RWPE2 (cell line): Measurements from ENCODE around the gene KCNJ5.

Experiments used
- ATAC-seq: fragments of 200-7000 bp; cut with Tn5 transposase; 3 replicates; pipeline ENCODE4 v1.9.1; 2021; ENCODE audit warnings: low read depth
- DNase-seq: peaks from one replicate; pipeline ENCODE4 v3.0.0-alpha.2; 2020; ENCODE audit warnings: low spot score
- H3K27ac ChIP-seq: fragments of 450-650 bp; 2 replicates; pipeline ENCODE4 v1.5.1; 2017; ENCODE audit warnings: mild to moderate bottlenecking; ENCODE audit not compliant: poor library complexity, severe bottlenecking
- H3K27me3 ChIP-seq: fragments of 250-450 bp; sonication (Bioruptor Pico); 2 replicates; pipeline ENCODE4 v1.5.1; 2021; ENCODE audit warnings: mild to moderate bottlenecking, moderate library complexity; ENCODE audit not compliant: insufficient read depth, poor library complexity, severe bottlenecking
- H3K36me3 ChIP-seq: fragments of 250-450 bp; sonication (Bioruptor Pico); 2 replicates; pipeline ENCODE4 v1.5.1; 2020; ENCODE audit warnings: low read depth, mild to moderate bottlenecking, moderate library complexity
- H3K4me1 ChIP-seq: fragments of 250-450 bp; sonication (Bioruptor Pico); 2 replicates; pipeline ENCODE4 v1.5.1; 2021; ENCODE audit warnings: mild to moderate bottlenecking, moderate library complexity; ENCODE audit not compliant: insufficient read depth, poor library complexity, severe bottlenecking
- H3K4me3 ChIP-seq: fragments of 250-450 bp; sonication (Bioruptor Pico); 2 replicates; pipeline ENCODE4 v1.5.1; 2021; ENCODE audit warnings: mild to moderate bottlenecking, moderate library complexity; ENCODE audit not compliant: severe bottlenecking
- H3K9me3 ChIP-seq: fragments of 250-450 bp; sonication (Bioruptor Pico); 2 replicates; pipeline ENCODE4 v1.5.1; 2021; ENCODE audit warnings: mild to moderate bottlenecking, moderate library complexity; ENCODE audit not compliant: severe bottlenecking
- CTCF ChIP-seq: fragments of 450-650 bp; IDR thresholded peaks from one replicate; pipeline ENCODE4 v1.5.1; 2017; ENCODE audit warnings: mild to moderate bottlenecking, moderate library complexity; ENCODE audit not compliant: poor library complexity, severe bottlenecking

The KCNJ5 gene

GRCh38 chr11:128898580-128899344, 7.6 kb downstream of the KCNJ5 start:
- no peaks in the 10 kb centered on the region for H3K9me3 ChIP-seq
- ATAC-seq: no peak; the same call in 2 of the 3 replicates
- TF ChIP-seq CTCF: no peak
- no peak overlapping the region for H3K4me3 ChIP-seq
- H3K27ac ChIP-seq: no peak overlapping the region
- H3K4me1 ChIP-seq: peaks cover 10% of the 10 kb centered on the region
- DNase-seq: no peak
- no peaks in the 10 kb centered on the region for H3K36me3 ChIP-seq
- H3K27me3 ChIP-seq: no peaks in the 10 kb centered on the region

- no peak for ATAC-seq
- no peaks in the 10 kb centered on the region for H3K27me3 ChIP-seq
- H3K4me3 ChIP-seq: no peak overlapping the region
- H3K4me1 ChIP-seq: peaks cover 19% of the 10 kb centered on the region
- TF ChIP-seq CTCF: no peak
- no peak for DNase-seq
- H3K36me3 ChIP-seq: no peaks in the 10 kb centered on the region
- H3K27ac ChIP-seq: no peak overlapping the region
- no peaks in the 10 kb centered on the region for H3K9me3 ChIP-seq
These were observed 9.3 kb downstream of the KCNJ5 start for GRCh38 chr11:128900468-128900867.

- Histone ChIP-seq H3K9me3 (no peaks in the 10 kb centered on the region), H3K27me3 (no peaks in the 10 kb centered on the region)
- TF ChIP-seq CTCF: no peak
These were observed 10.7 kb downstream of the KCNJ5 start for GRCh38 chr11:128901653-128902514.

GRCh38 chr11:128902515-128903066, 11.4 kb downstream of the KCNJ5 start:
- TF ChIP-seq CTCF: no peak
- DNase-seq (no peak), ATAC-seq (0 out of 3 replicates have a peak, but pooled peaks have one; percentile 15)
- no peaks in the 10 kb centered on the region for H3K9me3 ChIP-seq
- peak overlapping the region; percentile 72 for H3K27ac ChIP-seq
- no peaks in the 10 kb centered on the region for H3K36me3 ChIP-seq
- no peaks in the 10 kb centered on the region for H3K27me3 ChIP-seq
- peaks cover 26% of the 10 kb centered on the region for H3K4me1 ChIP-seq
- H3K4me3 ChIP-seq: no peak overlapping the region

More at GRCh38 chr11:128901653-128902514, 10.7 kb downstream of the KCNJ5 start:
- Histone ChIP-seq H3K4me3 (no peak overlapping the region), H3K27ac (peak overlapping the region; percentile 72), H3K36me3 (no peaks in the 10 kb centered on the region), H3K4me1 (peaks cover 23% of the 10 kb centered on the region)
- no peak for ATAC-seq
- no peak for DNase-seq
